Mesothelial cell of epicardium (in vitro differentiated cells): ENCODE data around the gene NOTCH3. TPM values are rescaled to one million over a fixed set of nuclear protein-coding genes. Genes with fewer than 3 reads are reported as not detected.

ENCODE experiments used
- DNase-seq, 2 experiments: peaks; one replicate each; pipeline ENCODE4 v3.0.0; 2021; ENCODE audit warnings: low spot score in 2 of 2; ENCODE audit not compliant: unreplicated experiment in 2 of 2
- H3K27ac Mint-ChIP-seq: 2 replicates; pipeline ENCODE4 v1.8.0; 2021; ENCODE audit warnings: mixed read lengths
- H3K27me3 Mint-ChIP-seq: 2 replicates; pipeline ENCODE4 v1.8.0; 2021; ENCODE audit warnings: low read depth, mixed read lengths
- H3K36me3 Mint-ChIP-seq: 2 replicates; pipeline ENCODE4 v1.8.0; 2021; ENCODE audit warnings: mixed read lengths
- H3K4me1 Mint-ChIP-seq: 2 replicates; pipeline ENCODE4 v1.8.0; 2021; ENCODE audit warnings: mixed read lengths
- H3K4me3 Mint-ChIP-seq: 2 replicates; pipeline ENCODE4 v1.8.0; 2021; ENCODE audit warnings: mild to moderate bottlenecking, moderate library complexity, mixed read lengths
- H3K9me3 Mint-ChIP-seq: 2 replicates; pipeline ENCODE4 v1.8.0; 2021; ENCODE audit warnings: mixed read lengths
- CTCF ChIP-seq: fragments of 200-600 bp; sonication (generic); IDR thresholded peaks from one replicate; pipeline ENCODE4 v1.5.0; 2021; ENCODE audit warnings: antibody characterized with exemption; ENCODE audit not compliant: unreplicated experiment
- total RNA-seq: library from RNA; stranded (reverse); gene quantifications from 3 replicates; pipeline ENCODE4 v1.2.1, GENCODE V29; 2021

NOTCH3 gene
- total RNA-seq, 1 donor from 2014 or later: 204 TPM

GRCh38 chr19:15161028-15161984, 39.5 kb downstream of the NOTCH3 start:
- Mint-ChIP-seq H3K27ac (no peak overlapping the region), H3K4me1 (peaks cover 2% of the 10 kb centered on the region), H3K4me3 (no peak overlapping the region), H3K27me3 (no peaks in the 10 kb centered on the region), H3K36me3 (peaks cover 43% of the 10 kb centered on the region), H3K9me3 (peaks cover 8% of the 10 kb centered on the region)
- no peak for DNase-seq
- TF ChIP-seq CTCF: no peak

DNA sequence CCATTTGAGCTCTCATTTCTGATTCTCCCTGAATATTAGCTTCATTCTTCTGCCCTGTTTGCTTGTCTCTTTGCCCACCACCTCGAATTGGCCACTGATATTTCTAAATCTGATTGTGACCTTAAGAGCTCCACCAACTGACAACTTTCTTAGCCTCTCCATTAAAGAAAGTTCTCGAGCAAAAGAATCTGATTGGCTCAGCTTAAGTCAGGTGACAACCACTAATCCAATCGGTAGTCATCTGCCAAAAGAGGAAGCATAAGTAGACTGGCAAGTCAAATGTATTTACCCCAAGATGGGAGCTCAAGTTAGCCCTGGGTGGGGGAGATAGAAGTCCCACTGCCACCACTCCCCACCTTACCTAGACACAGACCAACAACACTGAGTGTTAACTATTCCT, 41.5 kb downstream of the NOTCH3 start:
- H3K27ac Mint-ChIP-seq: no peak overlapping the region
- DNase-seq: no peak
- H3K27me3 Mint-ChIP-seq: no peaks in the 10 kb centered on the region
- peaks cover 24% of the 10 kb centered on the region for H3K36me3 Mint-ChIP-seq
- H3K9me3 Mint-ChIP-seq: peaks cover 4% of the 10 kb centered on the region
- TF ChIP-seq CTCF: no peak
- no peak overlapping the region for H3K4me3 Mint-ChIP-seq
- H3K4me1 Mint-ChIP-seq: peaks cover 2% of the 10 kb centered on the region

- TF ChIP-seq CTCF: no peak
- Mint-ChIP-seq H3K4me1 (peaks cover 2% of the 10 kb centered on the region), H3K9me3 (peaks cover 9% of the 10 kb centered on the region), H3K27me3 (peaks cover 4% of the 10 kb centered on the region), H3K4me3 (no peak overlapping the region), H3K36me3 (peaks cover 4% of the 10 kb centered on the region), H3K27ac (no peak overlapping the region)
- no peak for DNase-seq
Measured at GRCh38 chr19:15156391-15156790, 44.4 kb downstream of the NOTCH3 start.

DNA sequence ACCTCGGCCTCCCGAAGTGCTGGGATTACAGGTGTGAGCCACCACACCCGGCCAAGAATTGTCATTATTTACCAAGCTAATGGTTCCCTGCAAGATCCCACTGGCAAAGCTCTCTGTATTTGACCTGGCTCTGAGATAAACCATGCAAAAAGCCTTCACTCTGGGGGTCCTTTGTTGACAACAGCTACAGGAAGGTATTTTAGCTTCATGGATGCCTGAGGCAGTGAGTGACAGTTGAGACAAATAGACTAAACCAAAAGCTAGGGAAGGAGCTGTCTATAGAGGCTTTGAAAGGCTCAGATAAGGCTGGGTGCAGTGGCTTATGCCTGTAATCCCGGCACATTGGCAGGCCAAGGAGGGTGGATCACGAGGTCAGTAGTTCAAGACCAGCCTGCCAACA, 45.5 kb downstream of the NOTCH3 start:
- TF ChIP-seq CTCF: no peak
- H3K4me3 Mint-ChIP-seq: no peak overlapping the region
- H3K4me1 Mint-ChIP-seq: peaks cover 1% of the 10 kb centered on the region
- no peak for DNase-seq
- peaks cover 2% of the 10 kb centered on the region for H3K36me3 Mint-ChIP-seq
- H3K27ac Mint-ChIP-seq: no peak overlapping the region
- peaks cover 4% of the 10 kb centered on the region for H3K27me3 Mint-ChIP-seq
- peaks cover 9% of the 10 kb centered on the region for H3K9me3 Mint-ChIP-seq

- Mint-ChIP-seq H3K27me3 (peaks cover 4% of the 10 kb centered on the region), H3K27ac (no peak overlapping the region), H3K9me3 (peaks cover 9% of the 10 kb centered on the region), H3K4me3 (no peak overlapping the region), H3K4me1 (no peaks in the 10 kb centered on the region), H3K36me3 (no peaks in the 10 kb centered on the region)
- no peak for DNase-seq
- TF ChIP-seq CTCF: peak; percentile 48
Measured at GRCh38 chr19:15154002-15154612, 46.7 kb downstream of the NOTCH3 start.
